HG02852 (cell line): ENCODE results near the gene ERBB4.

Source experiments
- ATAC-seq: cut with Tn5 transposase; IDR thresholded peaks from one replicate; pipeline ENCODE4 v1.9.1; 2021; ENCODE audit warnings: mild to moderate bottlenecking, moderate library complexity; ENCODE audit not compliant: unreplicated experiment

Gene ERBB4

DNA sequence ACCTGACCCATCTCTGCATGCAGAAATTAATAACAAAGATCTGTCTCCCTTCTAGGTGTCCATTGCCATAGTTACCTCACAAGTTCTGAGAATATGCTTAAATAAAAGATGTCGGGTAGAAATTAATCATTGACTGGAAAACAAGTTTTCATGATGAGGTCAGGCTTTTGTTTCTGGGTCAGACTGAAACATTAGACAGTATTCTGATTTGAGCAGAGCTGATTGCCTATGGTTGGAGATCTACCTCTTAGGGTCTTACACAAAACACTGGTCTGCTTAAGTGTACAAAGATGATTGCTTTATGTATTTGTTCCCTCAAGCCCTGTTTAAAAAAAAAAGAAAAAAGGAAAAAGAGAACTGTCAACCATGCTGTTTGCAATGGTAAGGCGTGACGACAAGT, 1025.8 kb downstream of the ERBB4 start:
- no peak for ATAC-seq

DNA sequence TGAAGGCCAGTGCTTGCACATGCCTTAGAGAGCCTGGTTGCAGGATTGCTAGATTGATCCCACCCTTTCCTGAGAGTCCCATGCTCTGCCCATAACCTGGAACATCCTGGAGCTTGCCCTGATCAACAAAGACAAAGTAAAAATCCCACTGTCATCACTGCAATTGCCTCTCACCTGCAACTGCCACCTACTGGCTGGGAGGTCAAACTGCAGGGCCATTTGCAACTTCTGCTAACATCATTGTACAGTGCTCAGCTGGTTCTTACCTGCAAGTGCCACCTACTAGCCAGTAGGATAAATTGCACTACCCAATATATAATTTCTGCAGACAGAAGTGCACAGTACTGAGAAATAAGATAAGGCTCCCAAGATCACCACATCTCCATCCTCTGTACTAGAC, 1034.7 kb downstream of the ERBB4 start:
- ATAC-seq = peak; percentile 81

DNA sequence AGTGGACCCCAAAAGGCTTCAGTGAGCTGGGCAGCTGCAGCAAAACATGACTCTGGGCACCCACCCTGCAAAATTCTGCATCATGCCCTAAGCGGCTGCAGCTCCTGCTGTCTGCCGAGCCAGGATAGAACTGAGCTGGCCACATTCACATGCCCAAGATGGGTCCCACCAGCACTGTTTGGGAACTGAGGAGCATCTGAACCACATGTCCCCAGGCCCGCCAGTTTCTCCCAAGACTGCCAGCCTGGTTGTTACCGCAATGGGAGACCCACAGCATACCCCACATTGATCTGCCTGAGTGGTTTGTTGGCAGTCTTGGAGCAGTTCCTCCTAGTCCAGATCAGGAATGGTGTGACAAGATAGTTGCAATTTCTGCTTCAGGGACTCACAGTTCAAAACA, 1035.4 kb downstream of the ERBB4 start:
- no peak for ATAC-seq

DNA sequence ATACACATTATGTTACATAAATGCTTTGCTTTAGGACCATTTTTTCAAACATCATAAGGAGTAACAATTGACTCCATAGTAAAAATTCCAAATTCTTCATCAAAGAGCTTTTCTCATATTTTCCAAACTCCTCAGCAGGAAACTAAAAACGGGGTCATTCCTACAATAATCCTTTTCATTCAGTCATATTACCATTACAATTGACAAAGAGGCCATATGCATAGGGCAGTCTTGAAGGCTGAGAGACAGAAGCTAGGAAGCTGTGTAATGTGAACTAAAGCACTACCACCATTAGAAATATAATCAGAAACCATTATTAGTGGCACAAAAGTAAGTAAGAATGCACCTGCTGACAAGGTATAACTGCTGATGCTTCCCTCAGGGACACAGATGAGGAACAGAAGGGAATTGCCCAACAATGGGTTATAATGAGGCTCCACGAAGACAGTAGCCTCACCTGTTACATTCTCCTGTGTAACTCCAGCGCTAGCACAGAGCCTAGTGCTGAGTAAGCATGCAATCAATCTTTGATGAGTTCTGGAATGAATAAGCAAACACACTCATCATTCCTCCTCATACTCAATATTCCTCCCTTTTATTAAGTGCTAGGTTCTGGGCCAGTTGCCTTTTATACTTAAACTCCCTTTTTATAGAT, 1039.9 kb downstream of the ERBB4 start:
- no peak for ATAC-seq

DNA sequence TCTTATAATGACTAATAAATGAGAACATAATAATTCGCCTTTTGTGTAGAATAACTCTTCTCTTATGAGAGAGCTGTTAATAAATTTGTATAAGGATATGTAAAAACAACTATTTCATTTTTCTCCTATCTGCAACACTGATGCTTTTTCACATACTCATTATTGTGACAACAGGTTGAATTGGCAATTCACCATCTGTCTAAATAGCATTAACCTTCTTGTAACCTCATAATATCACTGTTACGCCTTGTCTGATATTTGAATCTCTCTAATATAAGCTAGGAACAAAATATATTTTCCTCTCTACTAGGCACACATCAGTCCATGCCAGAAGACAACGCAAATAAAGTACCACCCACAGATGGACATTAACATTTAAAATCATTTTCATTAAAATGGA, 1043.3 kb downstream of the ERBB4 start:
- ATAC-seq = no peak

DNA sequence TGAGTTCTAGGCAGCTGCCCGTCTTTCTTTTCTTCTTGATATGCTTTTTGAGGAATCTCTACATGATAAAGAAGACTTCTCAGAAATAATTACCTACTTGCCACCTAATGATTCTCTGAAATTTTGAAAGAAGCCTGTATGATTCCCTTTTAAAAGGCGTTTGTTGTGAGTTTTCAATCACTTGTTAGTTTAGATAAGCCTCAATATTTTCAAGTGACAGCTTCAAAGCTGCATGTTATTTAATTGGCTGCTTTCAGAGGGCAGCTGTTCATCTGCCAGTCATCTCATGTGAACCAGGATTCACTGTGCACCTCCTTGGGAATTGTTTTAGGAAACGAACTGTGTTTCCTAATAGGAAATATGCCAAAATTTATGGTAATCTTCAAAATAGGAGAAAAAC, 1044.1 kb downstream of the ERBB4 start:
- ATAC-seq = no peak

DNA sequence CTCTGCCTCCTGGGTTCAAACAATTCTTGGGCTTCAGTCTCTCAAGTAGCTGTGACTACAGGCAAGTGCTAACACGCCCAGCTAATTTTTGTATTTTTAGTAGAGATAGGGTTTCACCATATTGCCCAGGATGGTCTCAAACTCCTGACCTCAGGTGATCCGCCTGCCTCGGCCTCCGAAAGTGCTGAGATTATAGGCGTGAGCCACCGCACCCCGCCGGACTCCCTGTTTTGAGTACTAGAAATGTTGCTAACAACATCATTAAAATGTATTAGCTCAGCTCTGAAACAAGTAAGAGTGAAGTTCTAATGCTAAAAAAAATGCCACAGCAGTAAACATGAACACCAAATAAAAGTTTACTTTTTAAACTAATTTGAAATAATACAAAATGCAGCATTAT, 1044.5 kb downstream of the ERBB4 start:
- no peak for ATAC-seq

DNA sequence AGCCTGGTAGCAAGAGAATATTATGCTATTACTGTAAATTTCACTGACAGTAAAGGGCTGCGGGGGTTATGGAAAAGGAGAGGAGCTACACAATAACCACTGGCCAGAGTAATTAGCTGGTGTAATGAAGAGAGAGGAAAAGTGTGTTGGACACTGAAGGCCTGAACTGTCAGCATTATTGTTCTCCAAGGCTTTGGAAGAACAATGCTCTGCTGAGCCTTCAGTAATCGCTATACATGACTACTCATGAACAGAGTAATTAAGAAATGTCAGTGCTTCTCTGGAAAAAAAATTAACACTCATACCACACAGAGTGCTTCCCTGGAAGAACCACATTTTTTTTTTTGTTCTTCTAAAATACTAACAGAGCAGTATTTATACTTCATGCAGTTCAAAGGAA, 1050.9 kb downstream of the ERBB4 start:
- ATAC-seq = no peak

DNA sequence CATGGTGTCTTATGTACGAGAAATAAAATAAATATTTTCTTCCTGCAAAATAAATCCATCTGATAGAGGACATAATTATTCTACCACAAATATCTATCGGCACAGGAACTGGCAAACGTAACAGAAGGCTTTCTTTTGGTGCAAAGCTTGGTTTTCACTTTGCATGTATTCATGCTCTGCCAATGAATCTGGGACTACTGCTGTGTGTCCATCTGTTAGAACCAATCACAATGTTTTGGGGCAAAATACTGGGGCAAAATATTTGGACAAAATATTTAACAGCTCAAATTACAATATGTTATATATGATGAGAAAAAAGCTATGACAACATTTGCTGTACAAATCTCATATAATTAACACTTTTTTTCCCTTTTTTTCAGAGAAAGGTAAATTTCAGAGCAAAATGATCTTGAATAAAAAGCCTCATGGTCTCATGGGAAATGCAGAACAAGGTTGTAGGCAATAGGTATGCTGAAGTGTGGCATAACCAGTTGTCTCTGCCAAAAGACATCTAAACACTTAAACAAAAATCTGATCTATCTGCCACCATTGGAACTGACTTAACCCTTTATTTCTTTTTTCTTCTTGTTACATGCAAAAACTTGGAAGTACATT, 1059.0 kb downstream of the ERBB4 start:
- no peak for ATAC-seq

DNA sequence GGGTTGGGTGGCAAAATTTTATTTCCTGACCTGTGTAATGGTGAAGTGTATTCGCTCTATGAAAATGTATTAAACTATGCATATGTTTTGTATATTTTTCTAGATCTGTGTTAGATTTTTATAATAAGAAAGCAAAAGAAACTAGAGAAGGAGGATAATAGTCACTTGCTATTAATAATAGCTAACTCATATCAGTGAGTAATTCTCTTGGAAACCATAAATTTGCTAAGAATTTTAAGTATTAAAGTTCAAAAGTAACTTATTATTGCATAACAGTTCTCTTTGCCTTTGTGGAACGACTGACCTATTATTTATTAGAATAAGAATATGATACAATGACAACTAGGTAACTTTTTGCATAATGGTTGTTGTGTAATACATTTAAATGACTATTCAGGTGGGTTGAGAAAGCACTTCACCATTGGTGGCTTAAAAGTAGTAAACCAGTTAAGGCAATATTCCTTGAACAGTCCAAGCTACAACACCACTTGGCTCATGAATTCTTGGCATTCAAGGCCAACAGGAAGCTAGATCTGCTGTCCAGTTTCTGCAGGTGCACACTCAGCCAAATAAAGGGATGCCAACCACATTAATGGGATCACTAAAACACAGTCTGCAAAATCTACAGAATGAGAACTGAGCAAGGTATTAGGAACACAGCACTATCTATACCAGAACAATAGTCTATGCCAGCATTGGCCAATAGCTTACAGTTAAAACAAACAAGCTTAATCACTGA, 1060.9 kb downstream of the ERBB4 start:
- ATAC-seq = no peak

DNA sequence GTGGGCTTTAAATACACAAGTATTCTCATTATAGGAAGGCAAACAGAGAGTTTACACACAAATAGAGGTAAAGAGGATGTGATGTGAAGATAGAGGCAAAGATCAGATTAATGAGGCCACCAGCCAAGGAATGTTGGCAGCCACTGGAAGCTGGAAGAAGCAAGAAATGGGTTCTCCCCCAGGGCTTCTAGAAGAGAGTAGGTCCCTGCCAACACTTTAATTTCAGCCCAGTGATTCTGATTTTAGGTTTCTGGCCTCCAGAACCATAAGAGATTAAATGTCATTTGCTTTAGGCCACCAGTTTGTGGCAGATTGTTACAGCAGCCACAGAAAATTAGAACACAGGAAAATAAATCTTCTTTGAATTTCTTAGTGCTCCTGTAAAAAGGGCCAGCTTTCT, 1065.5 kb downstream of the ERBB4 start:
- ATAC-seq = no peak

DNA sequence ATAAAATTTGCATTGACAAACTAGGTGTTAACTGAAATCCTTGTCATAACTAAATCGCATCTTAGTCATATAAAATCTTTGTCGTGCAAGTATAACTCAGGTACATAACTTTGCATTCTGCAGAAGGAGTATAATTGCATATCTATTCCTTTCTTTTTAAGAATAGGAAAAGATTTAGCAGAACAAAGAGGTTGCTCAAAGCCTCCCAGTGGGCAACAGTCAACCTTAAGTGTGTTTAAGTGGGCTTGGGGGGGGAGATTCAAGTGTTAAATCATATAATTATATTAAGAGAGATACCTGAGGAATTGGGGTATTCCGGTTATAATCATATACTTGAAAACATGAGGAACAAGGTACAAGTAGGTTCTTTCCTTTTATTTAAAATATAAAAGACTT, 1068.9 kb downstream of the ERBB4 start:
- no peak for ATAC-seq

DNA sequence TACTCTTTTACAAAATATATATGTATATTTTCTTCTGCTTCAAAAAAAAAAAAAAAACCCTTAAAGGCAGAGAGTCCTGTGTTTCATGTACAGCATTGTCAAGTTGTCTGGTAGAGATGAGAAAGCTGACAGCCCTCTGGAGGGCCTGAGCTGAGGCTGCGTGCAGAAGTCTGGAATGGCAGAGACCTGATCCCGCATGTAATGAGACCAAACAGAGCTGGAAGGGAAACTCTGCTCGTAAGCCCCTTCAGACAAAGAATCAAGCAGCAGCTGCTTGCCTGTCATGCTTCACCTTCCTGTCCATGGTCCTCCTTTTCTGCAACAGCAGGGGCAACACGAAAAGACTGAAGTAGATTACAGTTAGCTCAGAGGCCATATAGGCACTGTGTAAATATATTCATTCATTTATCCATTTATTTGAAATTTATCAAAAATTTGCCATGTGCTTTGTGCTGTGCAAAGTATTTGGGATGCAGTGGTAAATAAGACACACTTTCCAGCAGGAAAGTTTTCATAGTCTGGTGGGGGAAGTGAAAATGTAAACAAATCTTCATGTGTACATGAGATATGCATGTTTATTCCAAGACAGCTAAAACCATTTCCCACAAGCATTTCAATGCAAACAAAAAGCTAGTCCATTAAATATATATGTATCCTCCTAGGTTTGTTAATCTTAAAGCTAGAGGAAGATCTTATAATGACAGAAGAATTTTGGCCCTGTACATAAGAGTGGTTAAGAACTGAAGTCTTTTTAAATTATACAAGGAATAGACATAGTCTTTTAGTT, 1069.5 kb downstream of the ERBB4 start:
- ATAC-seq = no peak

DNA sequence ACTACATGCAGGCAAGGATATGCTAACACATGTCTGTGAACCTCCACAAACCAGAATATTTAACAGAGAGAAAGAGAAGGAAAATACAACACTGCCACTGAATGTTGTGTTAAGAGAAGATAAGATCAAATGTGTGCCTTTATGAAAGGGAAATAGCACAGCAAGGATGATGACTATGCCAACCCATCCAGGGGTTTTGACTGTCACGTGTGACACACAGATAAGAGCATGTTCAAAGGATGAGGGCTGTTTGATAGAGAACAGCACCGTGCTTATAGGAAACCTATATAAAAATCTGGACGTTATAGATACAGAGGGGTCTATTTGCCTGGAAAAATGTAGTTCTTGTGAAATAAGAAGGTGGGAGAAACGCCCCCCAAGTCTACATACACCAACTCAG, 1070.4 kb downstream of the ERBB4 start:
- ATAC-seq = no peak

DNA sequence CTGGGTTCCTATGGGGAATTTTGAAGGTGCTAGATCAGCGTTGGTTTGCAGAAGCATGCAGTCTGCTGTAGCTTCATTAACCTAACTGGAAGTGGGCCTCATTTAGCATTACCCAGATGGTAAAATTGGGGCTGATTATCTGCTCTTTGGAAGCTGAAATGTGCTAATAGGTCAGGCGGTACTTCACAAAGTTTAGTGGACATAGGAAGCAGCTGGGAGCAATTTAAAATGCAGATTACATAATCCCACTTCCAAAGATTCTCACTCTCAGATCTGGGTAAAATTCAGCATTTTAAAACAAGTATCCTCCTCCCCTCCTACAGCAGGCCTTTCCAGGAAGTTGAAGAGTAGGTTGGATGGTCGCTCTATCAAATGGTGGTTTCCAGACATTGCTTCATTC, 1075.2 kb downstream of the ERBB4 start:
- no peak for ATAC-seq

DNA sequence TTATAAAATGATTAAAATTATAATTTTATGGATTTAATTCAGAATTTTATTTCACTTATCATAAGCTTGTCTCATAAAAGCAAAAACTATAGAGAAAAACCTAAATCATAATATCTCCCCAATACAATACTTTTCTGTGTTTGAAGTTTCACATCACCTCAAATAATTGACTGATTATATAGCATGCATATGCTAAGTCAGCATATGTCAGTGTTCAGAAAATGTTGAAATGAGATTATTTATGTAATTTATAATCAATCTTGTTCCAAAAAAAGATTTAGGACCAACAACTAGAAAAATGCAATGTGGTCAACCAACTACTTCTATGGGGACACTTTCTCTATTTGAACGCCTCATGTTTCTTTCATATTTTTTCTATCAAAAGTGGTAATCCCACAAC, 1079.6 kb downstream of the ERBB4 start:
- ATAC-seq = no peak

DNA sequence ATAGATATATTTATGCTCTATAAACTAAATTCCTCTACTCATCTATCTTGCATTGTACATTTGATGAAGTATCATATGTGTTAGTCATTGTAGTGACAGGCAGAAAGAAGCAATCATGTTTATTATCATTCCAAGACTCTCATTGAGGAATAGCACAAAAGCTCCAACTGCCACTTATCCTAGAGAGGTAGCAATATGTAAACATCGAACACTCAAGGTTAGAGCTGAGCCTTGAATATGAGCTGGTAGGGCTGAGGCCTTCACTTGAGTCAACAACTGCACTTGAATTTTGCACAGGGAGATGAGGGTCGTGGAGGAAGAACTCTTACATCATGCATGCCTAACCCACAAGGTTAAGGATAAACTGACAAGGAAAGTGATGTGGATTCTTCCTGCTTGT, 1081.3 kb downstream of the ERBB4 start:
- ATAC-seq = no peak

DNA sequence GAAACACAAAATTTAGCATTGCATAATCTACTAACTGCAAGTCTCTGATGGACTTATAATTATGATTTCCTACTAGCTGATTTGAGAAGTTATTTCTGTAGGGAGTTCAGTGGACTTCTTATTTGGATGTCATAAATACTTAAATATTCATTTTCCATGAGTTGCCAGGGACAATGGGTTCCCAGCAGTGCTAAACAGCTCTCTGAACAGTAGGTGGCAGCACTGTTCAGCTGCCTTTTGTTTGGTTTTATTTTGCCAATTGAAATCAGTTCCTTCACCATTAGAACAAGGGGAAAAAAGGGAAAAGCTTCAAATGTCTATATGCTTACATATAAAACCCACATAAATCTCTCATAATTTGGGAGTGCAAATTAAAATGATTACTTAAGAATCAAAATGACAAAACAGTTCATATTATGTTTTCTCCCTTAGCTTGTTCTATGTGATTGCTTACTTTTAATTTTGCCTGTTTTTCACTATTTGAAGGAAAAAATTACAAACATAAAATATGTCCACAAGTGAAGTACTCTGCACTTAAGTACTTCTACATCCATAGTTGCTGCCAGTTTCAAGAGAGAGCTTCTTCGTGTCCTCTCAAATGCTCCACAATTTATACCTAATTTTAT, 1083.3 kb downstream of the ERBB4 start:
- peak; percentile 78 for ATAC-seq

DNA sequence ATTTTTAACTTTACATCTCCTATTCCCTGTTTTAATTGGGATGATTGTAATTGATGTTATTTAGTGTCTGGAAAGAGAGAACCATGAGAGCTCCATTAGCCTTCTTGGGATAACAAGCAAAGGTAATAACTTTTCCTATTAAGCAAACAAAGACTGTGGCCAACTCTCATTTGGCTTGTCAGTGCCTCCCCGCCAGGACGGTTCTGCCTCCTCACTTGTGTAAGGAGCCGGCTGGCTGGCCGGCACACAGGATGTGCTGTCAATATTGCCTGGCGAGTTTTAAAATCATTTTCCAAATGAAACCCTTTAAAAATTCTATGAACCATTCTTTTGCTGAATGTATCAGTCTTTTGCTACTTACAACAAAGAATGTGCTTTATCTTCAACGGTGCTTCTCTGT, 1083.9 kb downstream of the ERBB4 start:
- no peak for ATAC-seq

DNA sequence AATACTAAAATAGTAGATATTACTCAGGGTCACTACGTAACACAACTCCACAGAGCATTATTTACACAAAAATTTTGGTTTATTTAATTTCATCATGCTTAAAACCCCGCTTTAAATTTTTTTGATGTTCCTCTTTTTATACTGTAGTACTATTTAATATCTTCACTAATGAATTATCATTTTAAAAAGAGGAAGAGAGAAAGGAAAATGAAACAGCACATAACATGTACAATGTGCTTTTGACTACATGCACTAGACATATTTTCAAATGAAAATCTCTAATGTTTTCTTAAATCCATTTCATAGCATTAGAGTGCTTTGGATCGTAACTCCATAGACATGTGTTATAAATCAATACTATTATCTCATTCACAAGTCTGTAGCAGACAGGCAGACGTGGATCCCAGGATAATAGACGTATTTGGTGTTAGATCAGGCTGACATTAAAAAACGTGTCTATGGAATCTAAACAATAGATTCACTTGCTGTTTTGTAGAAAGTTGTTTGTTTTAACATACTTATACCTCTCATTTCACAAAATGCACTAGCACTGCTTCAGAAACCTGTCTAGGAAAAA, 1085.2 kb downstream of the ERBB4 start:
- ATAC-seq = no peak

DNA sequence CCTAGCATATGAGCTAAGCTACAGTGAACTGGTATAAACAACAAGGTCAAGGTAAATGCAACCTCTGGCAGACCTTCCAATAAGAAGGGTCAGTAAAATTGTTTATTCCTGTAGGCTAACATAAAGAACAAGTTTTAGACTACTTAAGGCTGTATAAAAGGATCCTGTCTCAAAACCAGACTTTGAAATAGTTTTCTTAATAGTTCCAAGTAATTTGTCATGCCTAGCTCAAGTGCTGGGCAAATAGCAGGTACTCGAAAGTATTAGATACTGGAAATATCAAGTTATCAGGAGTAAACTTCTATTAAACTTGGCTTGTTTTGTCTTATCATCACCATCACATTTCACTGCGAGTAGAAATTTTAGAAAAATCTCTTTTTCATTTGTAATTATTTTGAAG, 1087.0 kb downstream of the ERBB4 start:
- no peak for ATAC-seq
